ENCODE data around the gene DYTN.

Gene DYTN

DNA sequence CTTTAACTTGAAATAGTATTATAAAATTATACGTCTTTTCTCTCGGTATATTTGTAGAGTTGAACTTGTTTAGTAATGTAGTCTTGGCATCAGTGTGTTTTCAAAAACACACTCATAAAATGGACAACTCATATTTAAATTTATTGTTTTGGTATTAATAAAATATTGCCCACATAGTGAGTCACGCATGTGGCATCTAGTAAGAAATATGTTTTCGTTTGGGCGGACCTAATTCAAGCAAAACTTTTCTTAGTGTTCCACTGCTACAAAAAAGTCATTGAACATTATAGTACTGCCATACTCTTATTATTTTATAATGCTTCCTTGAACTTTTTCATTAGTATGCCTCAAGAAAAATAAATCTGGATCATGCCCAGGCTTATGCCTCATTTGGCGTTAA is 107.0 kb downstream of the DYTN start:
- no peak for DNase-seq

DNA sequence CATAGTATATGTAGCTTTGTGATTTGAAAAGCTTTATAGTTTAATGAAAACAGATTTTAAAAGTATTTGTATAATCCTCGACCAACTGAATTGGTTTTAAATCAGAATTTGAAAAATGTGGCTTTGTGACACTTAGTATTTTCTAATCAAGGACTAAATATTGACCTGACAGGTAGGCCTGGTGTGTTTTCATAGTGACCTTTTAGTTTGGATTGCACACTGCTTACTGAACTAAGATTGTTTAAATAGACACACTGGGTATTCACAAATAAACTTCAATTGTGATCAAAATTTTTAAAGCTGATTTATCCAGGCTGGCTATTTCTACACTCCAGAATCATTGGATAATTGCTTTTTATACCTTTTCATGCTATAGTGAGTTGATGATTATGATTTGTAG is 107.7 kb downstream of the DYTN start:
- DNase-seq, result no peak

DNA sequence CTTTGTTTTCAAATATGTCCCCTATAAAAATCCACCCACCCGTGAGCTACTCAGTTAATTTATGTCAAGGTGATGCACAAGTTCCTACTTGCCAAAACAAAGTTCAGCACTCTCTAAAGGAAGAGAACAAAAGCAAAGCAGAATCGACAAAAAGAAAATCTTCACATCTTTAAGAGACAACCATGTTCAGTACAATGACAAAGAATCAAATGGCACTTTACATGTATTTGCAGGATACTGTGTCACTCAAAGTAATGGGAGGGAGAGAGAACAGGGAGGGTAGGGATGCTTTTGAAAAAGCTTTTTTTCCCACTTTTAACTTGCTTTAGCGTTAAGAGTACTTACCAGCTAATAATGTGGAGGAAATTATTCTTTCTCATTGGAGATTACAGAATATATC is 115.0 kb downstream of the DYTN start:
- DNase-seq, result no peak
